A549 (cell line): ENCODE results near the gene TNNC1. TPM values are rescaled to one million over a fixed set of nuclear protein-coding genes. Genes with fewer than 3 reads are reported as not detected.

Experiments
- ATAC-seq, 2 experiments: fragments of 200-7000 bp in 1 of 2; fragments of >200 bp in 1 of 2; cut with Nextera tagmentation in 1 of 2; cut with Tn5 transposase in 1 of 2; 3 replicates each; pipeline versions ENCODE4 v1.8.0 to v1.9.1; 2018 to 2020; ENCODE audit warnings: mild to moderate bottlenecking in 1 of 2, moderate library complexity in 1 of 2
- CTCF ChIA-PET: fragments of 300-600 bp; sonication (Branson Sonifier 250); formaldehyde crosslinking; extraction: SDS; loops from one replicate; lab custom pipeline; 2021; ENCODE audit warnings: antibody characterized with exemption, inconsistent platforms; lab: Yijun Ruan, JAX
- POLR2A ChIA-PET: fragments of 350-600 bp; formaldehyde crosslinking; extraction: SDS; loops from one replicate; lab custom pipeline; 2021; ENCODE audit warnings: antibody characterized with exemption, inconsistent platforms; lab: Yijun Ruan, JAX
- DNase-seq, 2 experiments: peaks; one replicate each; pipeline versions ENCODE4 v3.0.0 to v3.0.0-alpha.2; 2011 to 2016; ENCODE audit warnings: low read depth in 1 of 2, low spot score in 1 of 2
- FAIRE-seq: peaks from 2 replicates; lab custom pipeline; 2011; peaks lifted over from hg19 to GRCh38; lab: Jason Lieb, UNC
- H3K27ac ChIP-seq, 2 experiments: fragments of >200 bp; sonication (Bioruptor Twin); formaldehyde crosslinking; 3 replicates each; pipeline ENCODE4 v1.5.1; 2016 to 2017
- H3K4me1 ChIP-seq: fragments of >200 bp; sonication (Bioruptor Twin); formaldehyde crosslinking; 3 replicates; pipeline ENCODE4 v1.6.1; 2016
- H3K4me2 ChIP-seq: fragments of >200 bp; sonication (Bioruptor Twin); formaldehyde crosslinking; 3 replicates; pipeline ENCODE4 v1.6.1; 2016
- H3K4me3 ChIP-seq: fragments of >200 bp; sonication (Bioruptor Twin); formaldehyde crosslinking; 3 replicates; pipeline ENCODE4 v1.5.1; 2016
- H3K9me3 ChIP-seq: fragments of >200 bp; sonication (Bioruptor Twin); formaldehyde crosslinking; 3 replicates; pipeline ENCODE4 v1.6.1; 2016
- BHLHE40 ChIP-seq: IDR thresholded peaks from 2 replicates; pipeline ENCODE4 v1.6.1; 2012; ENCODE audit warnings: low read depth, low read length, inconsistent platforms
- CBX8 ChIP-seq: fragments of 200-600 bp; sonication (generic); IDR thresholded peaks from 2 replicates; pipeline ENCODE4 v1.6.1; 2016
- CEBPB ChIP-seq, 2 experiments: fragments of >200 bp in 1 of 2; sonication (Bioruptor Twin) in 1 of 2; formaldehyde crosslinking in 1 of 2; IDR thresholded peaks; 2 replicates each; pipeline ENCODE4 v1.6.1; 2012 to 2016
- CHD2 ChIP-seq: fragments of 150-350 bp; IDR thresholded peaks from 2 replicates; pipeline ENCODE4 v1.6.1; 2014; ENCODE audit warnings: low read length; ENCODE audit not compliant: partially characterized antibody
- FOSB ChIP-seq: fragments of 250-450 bp; sonication (Bioruptor Pico); IDR thresholded peaks from 2 replicates; pipeline ENCODE4 v1.5.0; 2020; ENCODE audit warnings: mild to moderate bottlenecking, moderate library complexity
- FOSL2 ChIP-seq, 2 experiments: fragments of 450-650 bp in 1 of 2; fragments of >200 bp in 1 of 2; sonication (Bioruptor Twin) in 1 of 2; formaldehyde crosslinking; IDR thresholded peaks; 2 replicates each; pipeline versions ENCODE4 v1.5.0 to v1.6.1; 2016 to 2020; ENCODE audit warnings: mild to moderate bottlenecking in 1 of 2, moderate library complexity in 1 of 2
- FOXS1 ChIP-seq: fragments of 250-450 bp; sonication (Bioruptor Pico); IDR thresholded peaks from 2 replicates; pipeline ENCODE4 v1.5.0; 2020; ENCODE audit warnings: mild to moderate bottlenecking, moderate library complexity
- GATA3 ChIP-seq: IDR thresholded peaks from 2 replicates; pipeline ENCODE4 v1.6.1; 2012; ENCODE audit warnings: borderline replicate concordance
- HEYL ChIP-seq: fragments of 250-450 bp; sonication (Bioruptor Pico); IDR thresholded peaks from 2 replicates; pipeline ENCODE4 v1.8.0; 2021; ENCODE audit warnings: mild to moderate bottlenecking, moderate library complexity
- HOXB5 ChIP-seq: fragments of 250-450 bp; sonication (Bioruptor Pico); IDR thresholded peaks from 2 replicates; pipeline ENCODE4 v1.5.0; 2020; ENCODE audit warnings: mild to moderate bottlenecking, moderate library complexity
- KDM5A ChIP-seq: fragments of 200-600 bp; sonication (generic); IDR thresholded peaks from 2 replicates; pipeline ENCODE4 v1.6.1; 2016; ENCODE audit warnings: antibody characterized with exemption, mild to moderate bottlenecking
- MAFK ChIP-seq: fragments of 450-650 bp; IDR thresholded peaks from 2 replicates; pipeline ENCODE4 v1.6.1; 2014; ENCODE audit not compliant: partially characterized antibody
- MAZ ChIP-seq: fragments of 150-350 bp; IDR thresholded peaks from 2 replicates; pipeline ENCODE4 v1.6.1; 2014; ENCODE audit warnings: antibody characterized with exemption, low read depth, low read length, borderline replicate concordance
- MYC ChIP-seq: IDR thresholded peaks from 2 replicates; pipeline ENCODE4 v1.6.1; 2012; ENCODE audit warnings: mild to moderate bottlenecking, inconsistent platforms, low read length, improper control_type of control experiment, borderline replicate concordance
- NFE2L2 ChIP-seq: fragments of 150-350 bp; conservative IDR thresholded peaks from 2 replicates; pipeline ENCODE4 v1.6.1; 2014; ENCODE audit warnings: low read length
- PHF8 ChIP-seq: fragments of 200-600 bp; sonication (generic); IDR thresholded peaks from 2 replicates; pipeline ENCODE4 v1.6.1; 2016; ENCODE audit warnings: low read depth, mild to moderate bottlenecking, antibody characterized with exemption, moderate library complexity, borderline replicate concordance
- POLR2A ChIP-seq: IDR thresholded peaks from 2 replicates; pipeline ENCODE4 v1.6.1; 2012; ENCODE audit warnings: mild to moderate bottlenecking, low read length
- POLR2AphosphoS2 ChIP-seq: conservative IDR thresholded peaks from 2 replicates; pipeline ENCODE4 v1.6.1; 2012; ENCODE audit warnings: low read length, improper control_type of control experiment, inconsistent platforms
- RCOR1 ChIP-seq: fragments of 150-350 bp; IDR thresholded peaks from 2 replicates; pipeline ENCODE4 v1.6.1; 2014; ENCODE audit warnings: antibody characterized with exemption, low read length, low read depth
- RFX5 ChIP-seq: fragments of 450-650 bp; IDR thresholded peaks from 2 replicates; pipeline ENCODE4 v1.7.1; 2014; ENCODE audit warnings: antibody characterized with exemption, mild to moderate bottlenecking, moderate library complexity
- TFCP2L1 ChIP-seq: fragments of 250-450 bp; sonication (Bioruptor Pico); IDR thresholded peaks from 2 replicates; pipeline ENCODE4 v1.5.0; 2021; ENCODE audit warnings: mild to moderate bottlenecking
- ZFP36 ChIP-seq: fragments of 450-650 bp; IDR thresholded peaks from 2 replicates; pipeline ENCODE4 v1.6.1; 2014; ENCODE audit warnings: borderline replicate concordance; ENCODE audit not compliant: partially characterized antibody
- ZNF302 ChIP-seq: fragments of 250-450 bp; sonication (Bioruptor Pico); IDR thresholded peaks from 2 replicates; pipeline ENCODE4 v1.9.0; 2021; ENCODE audit warnings: inconsistent platforms, mild to moderate bottlenecking, moderate library complexity
- ZSCAN20 ChIP-seq: fragments of 250-450 bp; sonication (Bioruptor Pico); IDR thresholded peaks from 2 replicates; pipeline ENCODE4 v1.8.0; 2022; ENCODE audit warnings: mild to moderate bottlenecking, moderate library complexity
- WGBS: methylation state at CpG from one replicate; pipeline ENCODE4 v1.1.6; 2017; ENCODE audit errors: missing lambda C conversion rate; 5-methylcytosine and 5-hydroxymethylcytosine counted together
- polyA plus RNA-seq, 4 experiments: library from polyadenylated mRNA; depleted of rRNA in 3 of 4; stranded (reverse); fragments of >200 nt; fragmentation: RNase III in 1 of 4; extraction: RNeasy Plus Mini Kit Qiagen cat#74134 plus additional on column Dnase treatment in 1 of 4; gene quantifications; 2 replicates in 3 of 4; 3 replicates in 1 of 4; pipeline ENCODE4 v1.2.3, GENCODE V29; 2011 to 2017
- TF ChIP-seq, protein P1 (sequence below): fragments of >200 bp; sonication (Bioruptor Twin); formaldehyde crosslinking; IDR thresholded peaks from 3 replicates; pipeline ENCODE4 v1.5.1; 2016
- TF ChIP-seq, protein P2 (sequence below): fragments of 150-350 bp; IDR thresholded peaks from 2 replicates; pipeline ENCODE4 v1.6.1; 2014; ENCODE audit warnings: low read depth, mild to moderate bottlenecking, low read length
- TF ChIP-seq, protein P3 (sequence below): fragments of >200 bp; sonication (Bioruptor Twin); formaldehyde crosslinking; IDR thresholded peaks from 3 replicates; pipeline ENCODE4 v1.6.1; 2016
- TF ChIP-seq, protein P4 (sequence below): fragments of >200 bp; sonication (Bioruptor Twin); formaldehyde crosslinking; IDR thresholded peaks from 2 replicates; pipeline ENCODE4 v1.6.1; 2016
- TF ChIP-seq, protein P5 (sequence below): IDR thresholded peaks from 2 replicates; pipeline ENCODE4 v1.6.1; 2012

Gene TNNC1
- polyA plus RNA-seq, 2 of the 4 experiments (the other 2 are of a cell fraction): 2.6 to 4.5 TPM

GRCh38 chr3:52403271-52403841 lies 50.5 kb downstream of the TNNC1 start:
- WGBS: 94% methylated on average over 19 of the region's 19 CpGs
- Histone ChIP-seq H3K27ac (no peak overlapping the region), H3K4me1 (peaks cover 3% of the 10 kb centered on the region; the same call in 1 of the 3 replicates), H3K4me2 (no peak overlapping the region), H3K4me3 (no peak overlapping the region), H3K9me3 (no peaks in the 10 kb centered on the region)
- POLR2A ChIA-PET: no interaction called here
- no peak for FAIRE-seq
- CTCF ChIA-PET: interaction anchor here (1.4 kb wide), 1 partner anchor 8 kb away, joined by 3 read pairs; no protein-coding TSS in a partner anchor
- ATAC-seq: no peak
- TF ChIP-seq, protein P1, sequence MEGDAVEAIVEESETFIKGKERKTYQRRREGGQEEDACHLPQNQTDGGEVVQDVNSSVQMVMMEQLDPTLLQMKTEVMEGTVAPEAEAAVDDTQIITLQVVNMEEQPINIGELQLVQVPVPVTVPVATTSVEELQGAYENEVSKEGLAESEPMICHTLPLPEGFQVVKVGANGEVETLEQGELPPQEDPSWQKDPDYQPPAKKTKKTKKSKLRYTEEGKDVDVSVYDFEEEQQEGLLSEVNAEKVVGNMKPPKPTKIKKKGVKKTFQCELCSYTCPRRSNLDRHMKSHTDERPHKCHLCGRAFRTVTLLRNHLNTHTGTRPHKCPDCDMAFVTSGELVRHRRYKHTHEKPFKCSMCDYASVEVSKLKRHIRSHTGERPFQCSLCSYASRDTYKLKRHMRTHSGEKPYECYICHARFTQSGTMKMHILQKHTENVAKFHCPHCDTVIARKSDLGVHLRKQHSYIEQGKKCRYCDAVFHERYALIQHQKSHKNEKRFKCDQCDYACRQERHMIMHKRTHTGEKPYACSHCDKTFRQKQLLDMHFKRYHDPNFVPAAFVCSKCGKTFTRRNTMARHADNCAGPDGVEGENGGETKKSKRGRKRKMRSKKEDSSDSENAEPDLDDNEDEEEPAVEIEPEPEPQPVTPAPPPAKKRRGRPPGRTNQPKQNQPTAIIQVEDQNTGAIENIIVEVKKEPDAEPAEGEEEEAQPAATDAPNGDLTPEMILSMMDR: no peak
- no peak for TF ChIP-seq KDM5A
- no peak for TF ChIP-seq POLR2AphosphoS2
- no peak for TF ChIP-seq RFX5
- TF ChIP-seq BHLHE40: no peak
- TF ChIP-seq, protein P2, sequence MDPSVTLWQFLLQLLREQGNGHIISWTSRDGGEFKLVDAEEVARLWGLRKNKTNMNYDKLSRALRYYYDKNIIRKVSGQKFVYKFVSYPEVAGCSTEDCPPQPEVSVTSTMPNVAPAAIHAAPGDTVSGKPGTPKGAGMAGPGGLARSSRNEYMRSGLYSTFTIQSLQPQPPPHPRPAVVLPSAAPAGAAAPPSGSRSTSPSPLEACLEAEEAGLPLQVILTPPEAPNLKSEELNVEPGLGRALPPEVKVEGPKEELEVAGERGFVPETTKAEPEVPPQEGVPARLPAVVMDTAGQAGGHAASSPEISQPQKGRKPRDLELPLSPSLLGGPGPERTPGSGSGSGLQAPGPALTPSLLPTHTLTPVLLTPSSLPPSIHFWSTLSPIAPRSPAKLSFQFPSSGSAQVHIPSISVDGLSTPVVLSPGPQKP: no peak
- TF ChIP-seq, all 56 proteins: peak for 0
- DNase-seq: no peak

- POLR2A ChIA-PET: no interaction called here
These were observed 51.1 kb downstream of the TNNC1 start for GRCh38 chr3:52402706-52403270.

DNA sequence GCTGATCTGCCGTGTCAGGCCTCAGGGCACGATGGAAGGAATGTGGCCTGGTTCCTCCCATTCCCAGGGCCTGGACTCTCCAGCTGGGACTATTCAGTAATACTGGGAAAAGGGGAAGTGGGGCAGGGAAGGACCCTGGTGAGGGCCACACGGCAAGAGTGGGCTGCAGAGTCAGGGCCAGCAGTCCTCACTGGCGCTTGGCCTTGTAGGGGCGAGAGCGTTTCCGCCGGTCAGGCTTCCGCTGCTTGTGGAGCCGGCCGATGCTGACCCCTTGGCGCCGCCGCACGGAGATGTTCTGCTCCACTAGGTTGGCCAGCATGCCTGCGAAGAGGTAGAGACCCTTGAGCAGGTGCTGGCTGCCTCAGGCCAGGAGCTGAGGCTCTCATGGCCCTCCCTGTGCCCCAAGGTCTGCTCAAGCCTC lies 51.7 kb downstream of the TNNC1 start:
- WGBS: 96% methylated on average over 5 of the region's 16 CpGs
- DNase-seq: no peak
- no peaks in the 10 kb centered on the region for H3K9me3 ChIP-seq
- ChIA-PET CTCF (interaction anchor here (0.8 to 1.4 kb wide), 4 partner anchors 10 to 110 kb away, joined by 3 to 6 read pairs (median 4); no protein-coding TSS in a partner anchor), POLR2A (no interaction called here)
- H3K27ac ChIP-seq: no peak overlapping the region
- no peak for ATAC-seq
- H3K4me1 ChIP-seq: no peaks in the 10 kb centered on the region
- no peak for TF ChIP-seq PHF8
- TF ChIP-seq MAFK: no peak
- TF ChIP-seq CHD2: no peak
- TF ChIP-seq MYC: no peak
- TF ChIP-seq CEBPB (IDR thresholded peaks at IDR 0.05): no peak
- TF ChIP-seq FOXS1 (CRISPR knock-in tag): no peak
- TF ChIP-seq, protein P3, sequence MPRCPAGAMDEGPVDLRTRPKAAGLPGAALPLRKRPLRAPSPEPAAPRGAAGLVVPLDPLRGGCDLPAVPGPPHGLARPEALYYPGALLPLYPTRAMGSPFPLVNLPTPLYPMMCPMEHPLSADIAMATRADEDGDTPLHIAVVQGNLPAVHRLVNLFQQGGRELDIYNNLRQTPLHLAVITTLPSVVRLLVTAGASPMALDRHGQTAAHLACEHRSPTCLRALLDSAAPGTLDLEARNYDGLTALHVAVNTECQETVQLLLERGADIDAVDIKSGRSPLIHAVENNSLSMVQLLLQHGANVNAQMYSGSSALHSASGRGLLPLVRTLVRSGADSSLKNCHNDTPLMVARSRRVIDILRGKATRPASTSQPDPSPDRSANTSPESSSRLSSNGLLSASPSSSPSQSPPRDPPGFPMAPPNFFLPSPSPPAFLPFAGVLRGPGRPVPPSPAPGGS: no peak
- no peak for TF ChIP-seq RFX5
- TF ChIP-seq MAZ: no peak
- no peak for TF ChIP-seq FOSL2 (IDR thresholded peaks at IDR 0.05)
- no peak for TF ChIP-seq FOSL2 (CRISPR knock-in tag; IDR thresholded peaks at IDR 0.05)
- TF ChIP-seq, protein P4, sequence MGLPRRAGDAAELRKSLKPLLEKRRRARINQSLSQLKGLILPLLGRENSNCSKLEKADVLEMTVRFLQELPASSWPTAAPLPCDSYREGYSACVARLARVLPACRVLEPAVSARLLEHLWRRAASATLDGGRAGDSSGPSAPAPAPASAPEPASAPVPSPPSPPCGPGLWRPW: no peak
- no peak overlapping the region for H3K4me2 ChIP-seq
- no peak for FAIRE-seq
- H3K4me3 ChIP-seq: no peak overlapping the region

More at GRCh38 chr3:52402706-52403270, 51.1 kb downstream of the TNNC1 start:
- H3K27ac ChIP-seq: no peak overlapping the region
- H3K9me3 ChIP-seq: no peaks in the 10 kb centered on the region
- 98% methylated on average over 7 of the region's 11 CpGs for WGBS
- no peak for TF ChIP-seq HOXB5
- no peak for TF ChIP-seq RCOR1
- no peak for TF ChIP-seq TFCP2L1 (CRISPR knock-in tag)
- no peak for TF ChIP-seq HEYL
- TF ChIP-seq FOSB: no peak
- no peak for TF ChIP-seq NFE2L2
- no peak for TF ChIP-seq CBX8
- TF ChIP-seq ZSCAN20 (CRISPR knock-in tag): no peak
- TF ChIP-seq ZFP36: no peak
- TF ChIP-seq POLR2A: no peak
- no peak for TF ChIP-seq GATA3
- TF ChIP-seq, protein P5, sequence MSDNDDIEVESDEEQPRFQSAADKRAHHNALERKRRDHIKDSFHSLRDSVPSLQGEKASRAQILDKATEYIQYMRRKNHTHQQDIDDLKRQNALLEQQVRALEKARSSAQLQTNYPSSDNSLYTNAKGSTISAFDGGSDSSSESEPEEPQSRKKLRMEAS: no peak
- TF ChIP-seq CHD2: no peak
- TF ChIP-seq ZNF302 (CRISPR knock-in tag): no peak
- TF ChIP-seq MAFK: no peak
- CTCF ChIA-PET: interaction anchor here (0.8 kb wide), 1 partner anchor 15 kb away, joined by 3 read pairs; no protein-coding TSS in a partner anchor
- FAIRE-seq (no peak), ATAC-seq (no peak), DNase-seq (no peak)
- no peaks in the 10 kb centered on the region for H3K4me1 ChIP-seq
- H3K4me2 ChIP-seq: no peak overlapping the region
- no peak overlapping the region for H3K4me3 ChIP-seq
